K562 (cell line): Measurements from ENCODE around the gene ANAPC5.

Experiments
- HDAC2 ChIP-seq: fragments of 450-650 bp; IDR thresholded peaks from 2 replicates; pipeline ENCODE4 v1.6.1; 2016; ENCODE audit warnings: mild to moderate bottlenecking
- HNRNPH1 ChIP-seq: fragments of 200-400 bp; formaldehyde crosslinking; optimal IDR thresholded peaks from 2 replicates; pipeline ENCODE3; 2017; ENCODE audit warnings: low read depth, mild to moderate bottlenecking, low read length, moderate library complexity
- KLF1 ChIP-seq: fragments of 450-650 bp; IDR thresholded peaks from 2 replicates; pipeline ENCODE4 v1.6.1; 2016; ENCODE audit warnings: missing genetic modification characterization, missing compliant biosample characterization
- SRSF1 ChIP-seq: fragments of 200-400 bp; formaldehyde crosslinking; IDR thresholded peaks from 2 replicates; pipeline ENCODE4 v1.6.1; 2017; ENCODE audit warnings: mild to moderate bottlenecking, low read depth, low read length, moderate library complexity
- TF ChIP-seq, protein P1 (sequence below), 2 experiments: fragments of 450-650 bp; IDR thresholded peaks; 2 replicates each; pipeline ENCODE4 v1.6.1; 2016; ENCODE audit warnings: mild to moderate bottlenecking in 2 of 2, borderline replicate concordance in 1 of 2, low read depth in 1 of 2, moderate library complexity in 1 of 2

DNA sequence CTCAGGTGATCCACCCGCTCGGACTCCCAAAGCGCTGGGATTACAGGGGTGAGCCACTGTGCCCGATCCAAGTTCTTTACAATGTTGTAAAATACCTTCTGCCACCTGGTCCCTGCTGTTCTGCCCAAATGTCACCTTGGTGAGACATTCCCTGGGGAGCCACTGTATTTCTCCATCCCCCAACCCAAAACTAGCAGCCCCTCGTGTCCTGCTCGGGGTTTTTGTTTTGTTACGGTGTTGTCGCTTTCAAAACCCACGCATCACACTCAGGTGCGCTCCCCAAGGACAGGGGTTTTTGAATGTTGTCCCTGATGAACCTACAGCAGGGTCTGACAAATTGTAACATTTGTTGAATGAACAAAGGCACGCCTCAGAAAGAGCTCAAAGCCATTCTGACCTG is 93.1 kb downstream of the ANAPC5 start:
- no peak for TF ChIP-seq HDAC2
- no peak for TF ChIP-seq HNRNPH1
- no peak for TF ChIP-seq KLF1
- TF ChIP-seq, protein P1, sequence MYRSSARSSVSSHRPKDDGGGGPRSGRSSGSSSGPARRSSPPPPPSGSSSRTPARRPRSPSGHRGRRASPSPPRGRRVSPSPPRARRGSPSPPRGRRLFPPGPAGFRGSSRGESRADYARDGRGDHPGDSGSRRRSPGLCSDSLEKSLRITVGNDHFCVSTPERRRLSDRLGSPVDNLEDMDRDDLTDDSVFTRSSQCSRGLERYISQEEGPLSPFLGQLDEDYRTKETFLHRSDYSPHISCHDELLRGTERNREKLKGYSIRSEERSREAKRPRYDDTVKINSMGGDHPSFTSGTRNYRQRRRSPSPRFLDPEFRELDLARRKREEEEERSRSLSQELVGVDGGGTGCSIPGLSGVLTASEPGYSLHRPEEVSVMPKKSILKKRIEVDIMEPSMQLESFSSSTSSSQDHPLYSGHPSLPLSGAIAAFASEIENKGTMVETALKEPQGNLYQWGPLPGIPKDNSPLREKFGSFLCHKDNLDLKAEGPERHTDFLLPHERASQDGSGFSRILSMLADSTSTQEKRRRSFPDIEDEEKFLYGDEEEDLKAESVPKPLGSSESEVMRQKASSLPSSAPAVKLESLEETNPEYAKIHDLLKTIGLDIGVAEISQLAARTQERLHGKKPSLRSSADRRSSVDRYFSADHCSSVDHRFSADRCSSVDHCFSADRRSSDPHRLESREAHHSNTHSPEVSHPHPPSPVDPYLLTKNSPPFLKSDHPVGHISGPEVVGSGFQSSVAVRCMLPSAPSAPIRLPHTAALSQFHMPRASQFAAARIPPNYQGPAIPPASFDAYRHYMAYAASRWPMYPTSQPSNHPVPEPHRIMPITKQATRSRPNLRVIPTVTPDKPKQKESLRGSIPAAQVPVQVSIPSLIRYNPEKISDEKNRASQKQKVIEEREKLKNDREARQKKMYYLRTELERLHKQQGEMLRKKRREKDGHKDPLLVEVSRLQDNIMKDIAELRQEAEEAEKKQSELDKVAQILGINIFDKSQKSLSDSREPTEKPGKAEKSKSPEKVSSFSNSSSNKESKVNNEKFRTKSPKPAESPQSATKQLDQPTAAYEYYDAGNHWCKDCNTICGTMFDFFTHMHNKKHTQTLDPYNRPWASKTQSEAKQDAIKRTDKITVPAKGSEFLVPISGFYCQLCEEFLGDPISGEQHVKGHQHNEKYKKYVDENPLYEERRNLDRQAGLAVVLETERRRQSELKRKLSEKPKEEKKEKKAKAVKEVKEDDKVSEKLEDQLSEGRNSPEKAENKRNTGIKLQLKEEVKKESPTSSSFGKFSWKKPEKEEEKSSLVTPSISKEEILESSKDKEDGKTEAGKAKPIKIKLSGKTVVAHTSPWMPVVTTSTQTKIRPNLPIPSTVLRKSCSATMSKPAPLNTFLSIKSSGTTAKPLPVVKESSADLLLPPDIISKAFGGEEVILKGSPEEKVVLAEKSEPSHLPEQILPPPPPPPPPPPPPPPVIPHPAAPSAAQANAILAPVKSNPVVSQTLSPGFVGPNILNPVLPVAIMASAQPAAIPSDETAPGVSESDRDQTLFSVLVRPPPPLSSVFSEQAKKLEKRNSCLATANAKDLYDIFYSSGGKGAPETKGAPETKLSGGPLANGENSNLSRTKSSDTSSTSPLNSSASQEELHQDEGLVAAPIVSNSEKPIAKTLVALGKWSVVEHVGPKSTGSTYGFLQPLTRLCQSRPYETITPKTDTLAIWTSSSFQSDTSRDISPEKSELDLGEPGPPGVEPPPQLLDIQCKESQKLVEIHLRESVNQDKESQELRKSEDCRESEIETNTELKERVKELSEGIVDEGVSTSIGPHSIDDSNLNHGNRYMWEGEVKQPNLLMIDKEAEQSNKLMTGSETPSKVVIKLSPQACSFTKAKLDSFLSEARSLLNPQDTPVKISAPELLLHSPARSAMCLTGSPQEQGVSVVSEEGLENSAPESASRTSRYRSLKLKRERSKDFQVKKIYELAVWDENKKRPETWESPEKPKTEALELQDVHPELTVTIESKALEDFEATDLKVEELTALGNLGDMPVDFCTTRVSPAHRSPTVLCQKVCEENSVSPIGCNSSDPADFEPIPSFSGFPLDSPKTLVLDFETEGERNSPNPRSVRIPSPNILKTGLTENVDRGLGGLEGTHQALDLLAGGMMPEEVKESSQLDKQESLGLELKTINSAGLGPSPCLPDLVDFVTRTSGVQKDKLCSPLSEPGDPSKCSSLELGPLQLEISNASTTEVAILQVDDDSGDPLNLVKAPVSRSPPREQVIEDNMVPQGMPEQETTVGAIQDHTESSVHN (IDR thresholded peaks at IDR 0.05; ENCODE audit: borderline replicate concordance in 1 of 2, low read depth in 1 of 2), result no peak
- no peak for TF ChIP-seq SRSF1
